Stimulated activated CD8-positive, alpha-beta memory T cell treated with anti-CD3 and anti-CD28 coated beads, Interleukin-2, amount 100 ng/mL, for 48 hours (primary cell): ENCODE results near the gene ZNF512B.
A peak's percentile ranks its signal among the peaks of the same experiment; 100 is the strongest.
"Not testable (repeated sequence)": the region's sequence is repeated elsewhere in the genome, so short reads cannot be mapped to it uniquely, and the experiment has no call there.

ENCODE experiments used
- DNase-seq, 2 donors: peaks; one replicate each; pipeline ENCODE4 v3.0.0-alpha.2; 2020; ENCODE audit warnings: low read depth in 2 of 2

ZNF512B gene

GRCh38 chr20:63978319-63979228 is 8.8 kb upstream of the ZNF512B start:
- DNase-seq: peak in 1 of 2 donors; percentile 74

GRCh38 chr20:63977739-63978276 is 8.1 kb upstream of the ZNF512B start:
- peak in 1 of 2 donors; percentile 65 for DNase-seq

GRCh38 chr20:63976980-63977738 is 7.4 kb upstream of the ZNF512B start:
- DNase-seq: no peak

- DNase-seq: not testable (repeated sequence)
Observed at GRCh38 chr20:63976511-63976910, 6.8 kb upstream of the ZNF512B start.

- DNase-seq: no peak
Observed at GRCh38 chr20:63974402-63975200, 4.9 kb upstream of the ZNF512B start.

- peak; percentile 73 to 77 for DNase-seq
Observed at GRCh38 chr20:63973636-63974401, 4.1 kb upstream of the ZNF512B start.

GRCh38 chr20:63973160-63973479 is 3.4 kb upstream of the ZNF512B start:
- no peak for DNase-seq

GRCh38 chr20:63972312-63973159 is 2.8 kb upstream of the ZNF512B start:
- DNase-seq: no peak

GRCh38 chr20:63971960-63972311 is 2.2 kb upstream of the ZNF512B start:
- not testable (repeated sequence) for DNase-seq

GRCh38 chr20:63970714-63971431 is 1.1 kb upstream of the ZNF512B start:
- DNase-seq: no peak

GRCh38 chr20:63968928-63969760 is 586 bp downstream of the ZNF512B start:
- DNase-seq: no peak

- DNase-seq: no peak
Observed at GRCh38 chr20:63968136-63968927, 1.4 kb downstream of the ZNF512B start.

GRCh38 chr20:63967330-63968135 is 2.2 kb downstream of the ZNF512B start:
- no peak for DNase-seq

GRCh38 chr20:63966944-63967322 is 2.8 kb downstream of the ZNF512B start:
- no peak for DNase-seq

- no peak for DNase-seq
Observed at GRCh38 chr20:63966172-63966943, 3.4 kb downstream of the ZNF512B start.

- DNase-seq: no peak
Observed at GRCh38 chr20:63964412-63964811, 5.3 kb downstream of the ZNF512B start.
